GM18517 (cell line): ENCODE results near the gene CPEB1.

Source experiments
- ATAC-seq: cut with Tn5 transposase; IDR thresholded peaks from one replicate; pipeline ENCODE4 v1.9.1; 2021; ENCODE audit warnings: mild to moderate bottlenecking, moderate library complexity; ENCODE audit not compliant: unreplicated experiment

CPEB1 gene

GRCh38 chr15:82647045-82647834, at the start of gene CPEB1:
TSS of gene CPEB1 (minus strand) at chr15:82647363. CDS start at chr15:82628459, 18,904 bp downstream.
- ATAC-seq, result no peak

DNA sequence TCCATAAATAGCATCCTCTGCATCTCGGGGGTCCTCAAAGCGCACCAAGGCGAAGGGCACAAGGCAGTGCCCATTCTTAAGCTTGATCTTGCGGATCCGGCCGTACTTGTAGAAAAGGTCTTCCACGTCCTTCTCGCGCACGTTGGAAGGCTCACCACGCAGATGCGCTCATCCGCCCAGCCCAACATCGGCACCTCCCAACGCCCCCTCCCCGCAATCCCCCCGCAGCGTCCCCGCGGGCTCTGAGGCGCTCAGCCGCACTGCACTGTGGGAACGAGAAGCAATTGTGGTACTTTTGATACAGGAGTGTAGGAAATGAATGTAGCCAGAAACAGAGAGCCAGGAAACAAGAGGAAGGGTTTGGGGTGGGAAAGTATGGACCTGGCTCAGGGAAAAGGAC, 45.0 kb upstream of the CPEB1 start:
- no peak for ATAC-seq

DNA sequence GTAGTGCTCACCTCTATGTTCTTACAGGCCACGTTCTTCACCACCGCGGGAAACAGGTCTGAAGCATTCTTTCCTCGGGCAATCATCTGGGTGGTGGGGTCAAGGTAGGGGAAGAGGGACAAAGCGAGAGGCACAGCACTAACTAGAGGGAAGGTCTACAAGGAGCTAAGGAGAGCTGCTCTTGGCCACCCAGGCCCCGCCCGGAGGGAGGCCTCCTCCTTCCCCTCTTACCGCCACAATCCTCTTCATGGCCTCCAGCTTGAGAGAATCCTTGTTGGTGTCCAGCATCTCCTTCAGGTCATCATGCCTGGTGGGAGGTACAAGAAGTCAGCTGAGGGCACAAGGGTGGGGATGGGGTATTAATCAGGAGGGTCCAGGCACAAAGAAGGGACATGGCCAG, 42.0 kb upstream of the CPEB1 start:
- ATAC-seq, result no peak

DNA sequence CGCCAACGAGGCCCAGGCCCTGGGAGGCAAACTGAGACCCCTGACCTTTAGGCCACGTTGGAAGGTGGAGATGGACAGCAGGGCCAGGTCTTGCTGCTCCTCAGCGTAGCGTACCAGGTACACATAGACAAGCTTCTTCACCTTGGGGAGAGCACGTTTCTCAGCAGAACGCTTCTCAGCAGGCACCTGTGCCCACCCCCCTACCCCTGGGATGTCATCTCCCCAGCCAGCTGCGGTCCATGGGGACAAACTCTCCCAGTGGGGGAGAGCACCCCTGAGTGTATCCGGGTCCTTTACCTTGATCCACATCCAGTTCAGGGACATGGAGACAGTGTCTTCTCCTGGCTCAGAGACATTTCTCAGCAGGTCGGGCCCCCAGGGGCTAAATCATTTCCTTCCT, 41.5 kb upstream of the CPEB1 start:
- no peak for ATAC-seq

DNA sequence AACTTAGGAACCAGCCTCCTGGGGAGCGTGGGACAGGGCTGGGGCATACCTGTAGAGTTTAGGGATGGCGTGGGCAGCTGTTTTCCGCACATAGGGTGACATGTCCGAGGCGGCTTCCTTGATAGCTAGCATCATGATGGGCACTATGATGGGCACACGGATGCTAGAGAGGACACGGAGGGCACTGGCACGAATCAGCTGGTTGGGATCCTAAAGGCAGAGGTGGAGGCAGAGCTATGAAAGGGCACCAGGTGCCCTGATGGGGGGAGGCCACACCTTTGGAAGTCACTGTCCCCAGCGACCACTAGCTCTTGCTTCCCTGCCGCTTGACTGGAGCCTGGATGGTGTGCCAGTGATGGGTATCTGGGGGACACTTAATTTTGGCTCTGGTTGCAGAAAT, 34.2 kb upstream of the CPEB1 start:
- no peak for ATAC-seq

- no peak for ATAC-seq
Observed at GRCh38 chr15:82680200-82681102, 33.3 kb upstream of the CPEB1 start.

DNA sequence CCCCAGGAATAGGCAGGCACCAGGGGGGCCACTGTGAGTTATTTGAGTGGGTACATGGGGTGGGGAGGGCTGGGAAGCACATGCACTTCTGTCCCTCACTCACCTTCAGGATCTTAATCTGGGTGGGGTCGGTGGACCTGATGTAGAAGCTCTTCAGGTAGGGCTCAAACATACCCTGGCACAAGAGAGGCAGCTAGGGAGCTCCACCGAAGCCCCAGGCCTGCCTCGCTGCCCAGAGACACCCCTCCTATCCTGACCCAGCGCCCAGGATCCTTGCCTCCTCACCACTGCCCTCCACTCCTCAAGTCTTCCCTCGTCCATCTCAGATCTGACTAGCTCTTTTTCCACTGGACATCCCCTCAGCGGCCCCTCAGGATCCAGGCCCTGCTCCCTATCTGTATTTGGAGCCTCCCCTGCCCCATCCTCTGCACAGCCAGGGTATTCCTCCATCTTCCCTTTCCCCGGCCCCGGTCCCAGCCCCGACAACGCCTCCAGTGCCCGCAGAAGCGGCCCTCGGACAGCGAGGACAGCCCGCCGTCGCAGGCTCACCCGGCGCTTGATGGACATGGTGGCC, 32.5 kb upstream of the CPEB1 start:
- no peak for ATAC-seq

- no peak for ATAC-seq
Observed at GRCh38 chr15:82677720-82678323, 30.7 kb upstream of the CPEB1 start.

- no peak for ATAC-seq
Observed at GRCh38 chr15:82674873-82675272, 27.7 kb upstream of the CPEB1 start.

DNA sequence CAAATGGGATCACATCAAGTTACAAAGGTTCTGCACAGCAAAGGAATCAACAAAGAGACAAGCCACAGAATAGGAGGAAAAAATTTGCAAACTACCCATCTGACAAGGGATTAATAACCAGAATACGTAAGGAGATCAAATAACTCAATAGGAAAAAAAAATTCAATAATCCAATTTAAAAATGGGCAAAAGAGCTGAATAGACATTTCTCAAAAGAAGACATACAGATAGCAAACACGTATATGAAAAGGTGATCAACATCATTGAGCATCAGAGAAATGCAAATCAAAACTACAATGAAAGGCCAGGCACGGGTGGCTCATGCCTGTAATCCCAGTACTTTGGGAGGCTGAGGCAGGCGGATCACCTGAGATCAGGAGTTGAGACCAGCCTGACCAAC, 23.5 kb upstream of the CPEB1 start:
- ATAC-seq, result no peak

DNA sequence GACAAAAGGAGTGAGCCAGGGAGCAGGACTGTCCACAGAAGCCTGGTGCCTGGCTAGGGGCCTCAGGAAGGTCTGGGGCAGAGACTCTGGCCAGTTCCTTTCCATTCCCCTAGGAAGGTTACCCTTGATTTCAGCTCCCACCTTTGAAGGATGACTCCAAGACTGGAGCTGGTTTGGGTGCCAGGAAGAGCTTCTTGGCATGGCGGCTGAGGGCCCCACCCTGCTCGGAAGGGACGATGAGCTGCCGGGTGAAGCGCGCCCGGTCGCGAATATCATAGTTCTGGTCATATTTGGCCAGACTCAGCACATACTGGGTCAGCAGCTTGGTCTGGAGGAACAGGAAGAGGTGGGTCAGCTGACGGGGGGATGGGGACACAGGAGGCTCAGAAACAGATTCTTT, 19.4 kb upstream of the CPEB1 start:
- no peak for ATAC-seq

DNA sequence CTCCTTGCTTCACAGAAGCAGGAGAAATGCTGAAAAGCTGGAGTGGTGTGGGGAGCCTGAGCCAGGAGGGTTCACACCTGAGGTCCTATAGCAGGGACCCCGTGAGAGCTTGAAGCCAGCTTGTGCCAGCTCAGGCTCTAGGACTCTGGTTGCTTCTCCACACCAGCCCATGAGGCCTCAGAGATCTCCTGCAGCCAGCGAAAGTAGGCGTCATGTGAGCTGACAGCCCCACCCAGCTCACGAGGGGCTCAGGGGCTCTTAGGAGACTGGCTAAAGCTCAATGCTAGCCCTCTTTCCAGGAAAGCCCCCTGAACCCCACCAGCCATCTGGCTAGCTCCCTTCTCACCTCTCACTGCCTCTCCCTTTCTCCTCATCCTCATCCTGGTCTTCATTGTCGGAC, 16.9 kb upstream of the CPEB1 start:
- ATAC-seq, result no peak

DNA sequence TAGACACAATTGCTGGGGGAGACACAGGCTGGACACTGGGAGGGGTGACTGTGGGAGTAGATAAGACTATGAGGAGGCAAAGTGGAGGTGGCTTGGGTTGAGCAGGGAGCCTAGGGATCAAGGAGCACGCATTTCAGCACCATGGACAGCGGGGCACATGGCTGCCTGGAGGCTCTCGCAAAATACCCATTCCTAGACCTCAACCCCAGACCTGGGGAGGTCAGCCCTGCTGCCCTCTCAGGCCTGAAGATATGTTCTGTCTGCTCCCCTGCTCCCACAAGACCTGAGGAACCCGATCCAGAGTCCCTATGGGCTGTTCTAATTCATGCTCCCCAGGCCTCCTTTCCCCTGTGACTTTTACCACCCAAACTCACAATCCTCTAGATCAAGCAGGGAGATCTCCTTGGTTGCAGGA, 16.0 kb upstream of the CPEB1 start:
- ATAC-seq, result no peak

GRCh38 chr15:82662641-82663040, 15.5 kb upstream of the CPEB1 start:
- ATAC-seq, result no peak

DNA sequence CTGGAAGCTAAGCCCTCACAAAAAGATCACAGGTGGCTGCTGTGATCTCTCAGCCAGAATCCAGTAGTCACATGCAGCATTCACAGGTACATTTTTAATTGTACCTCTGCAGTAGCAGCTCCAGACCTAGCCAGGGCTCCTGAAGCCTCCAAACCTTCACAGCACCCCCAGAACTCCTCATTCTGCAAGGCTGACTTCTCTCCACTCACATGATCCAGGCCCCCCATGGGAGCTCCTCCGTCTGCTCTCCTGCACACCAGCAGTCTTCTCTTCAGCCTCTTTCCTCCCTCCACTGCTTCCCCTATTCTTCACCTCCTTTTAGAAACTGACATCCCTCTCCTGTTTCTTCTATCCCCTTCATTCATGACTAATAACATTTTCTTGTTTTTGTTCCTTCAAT, 13.2 kb upstream of the CPEB1 start:
- ATAC-seq, result no peak

- no peak for ATAC-seq
Observed at GRCh38 chr15:82656641-82657266, 9.6 kb upstream of the CPEB1 start.

GRCh38 chr15:82655606-82656005, 8.4 kb upstream of the CPEB1 start:
- ATAC-seq, result no peak

DNA sequence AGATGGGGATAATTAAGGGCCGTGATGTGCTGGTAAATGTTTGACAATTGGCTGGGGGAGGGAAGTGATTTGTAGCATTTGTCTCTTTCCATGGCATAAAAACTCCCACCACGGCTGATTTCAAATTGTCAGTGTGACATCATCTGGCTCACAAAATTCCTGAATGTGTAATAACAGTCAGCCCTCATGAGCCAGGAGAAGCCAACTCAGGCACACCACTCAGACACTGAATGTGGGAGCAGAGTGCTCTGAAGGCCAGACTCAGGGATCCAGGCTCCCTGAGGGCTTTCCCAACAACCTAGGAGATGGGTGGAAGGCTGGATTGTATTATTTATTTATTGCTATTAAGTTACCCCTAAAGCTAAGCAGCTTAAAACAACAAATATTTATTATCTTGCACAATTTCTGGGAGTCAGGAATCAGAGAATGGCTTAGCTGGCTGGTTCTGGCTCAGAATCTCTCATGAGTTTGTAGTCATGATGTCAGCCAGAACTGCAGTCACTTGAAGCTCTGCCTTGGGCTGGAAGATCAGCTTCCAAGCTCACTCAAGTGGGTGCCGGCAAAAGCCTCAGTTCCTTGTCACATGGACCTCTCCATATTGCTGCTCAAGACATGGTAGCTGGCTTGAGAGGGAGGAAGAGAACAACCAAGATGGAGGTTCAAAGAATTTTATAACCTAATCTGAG, 6.5 kb upstream of the CPEB1 start:
- ATAC-seq, result no peak

DNA sequence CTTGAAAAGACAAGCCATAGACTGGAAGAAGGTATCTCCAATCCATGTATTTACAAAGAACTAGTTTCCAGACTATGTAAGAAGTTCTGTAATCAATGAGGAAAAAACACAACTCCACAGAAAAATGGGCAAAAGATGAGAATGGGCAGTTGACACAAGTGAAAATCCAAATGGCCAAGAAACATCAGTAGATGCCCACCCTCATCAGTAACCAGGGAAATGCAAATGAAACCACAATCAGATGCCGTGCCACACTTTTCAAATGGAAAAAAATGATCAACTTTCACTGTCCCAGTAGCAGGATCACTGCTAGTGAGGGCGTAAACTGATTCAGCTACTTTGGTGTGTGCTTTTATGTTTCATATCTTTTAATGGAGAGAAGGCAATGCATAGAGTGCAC, 4.5 kb upstream of the CPEB1 start:
- ATAC-seq, result no peak

DNA sequence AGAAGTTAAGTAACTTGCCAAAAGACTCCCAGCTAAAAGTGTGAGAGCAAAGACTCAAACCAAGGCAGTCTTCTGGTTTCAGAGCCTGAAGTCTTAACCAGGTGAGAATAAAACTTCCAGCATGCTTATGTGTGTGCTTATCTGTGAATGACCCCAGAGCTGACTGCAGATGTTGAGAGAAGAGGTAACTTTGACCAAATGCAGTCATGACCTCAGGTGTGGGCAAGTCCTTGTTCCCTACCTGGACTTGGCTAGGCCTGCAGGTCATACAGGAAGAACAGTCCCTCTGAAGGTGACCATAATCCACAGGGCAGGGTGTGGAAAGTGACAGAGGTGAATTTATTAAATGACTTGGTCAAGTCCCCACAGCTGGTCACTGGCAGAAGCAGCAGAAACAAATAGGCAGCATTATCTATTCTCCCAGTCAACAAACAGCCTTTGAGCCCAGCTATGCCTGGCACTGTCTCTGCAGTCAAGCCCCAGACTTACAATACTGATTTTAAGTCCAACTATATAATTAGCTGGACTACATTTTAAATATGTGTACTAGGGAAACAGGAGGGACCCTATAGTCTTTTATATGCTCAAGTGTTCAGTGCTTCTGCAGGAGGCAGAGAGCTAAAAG, 3.0 kb upstream of the CPEB1 start:
- ATAC-seq, result no peak
